ENCODE data around the gene ZPR1. TPM values are rescaled to one million over a fixed set of nuclear protein-coding genes. Genes with fewer than 3 reads are reported as not detected.
"Not testable (repeated sequence)": the region's sequence is repeated elsewhere in the genome, so short reads cannot be mapped to it uniquely, and the experiment has no call there.

The ZPR1 gene
- total RNA-seq, result 10 to 100 TPM; 28.5 to 34.6 (median 33.4) TPM
- long read RNA-seq, donor 1, full-length matches to known transcripts, result 38 of 46 reads
- long read RNA-seq, donor 1, partial matches to known transcripts, result 6 of 46 reads
- long read RNA-seq, donor 1, other reads (novel, unspliced or antisense), result 2 of 46 reads
- long read RNA-seq, donor 2, full-length matches to known transcripts, result 18 of 20 reads
- long read RNA-seq, donor 2, partial matches to known transcripts, result 0 of 20 reads
- long read RNA-seq, donor 2, other reads (novel, unspliced or antisense), result 2 of 20 reads

- H3K9me3 ChIP-seq, result no peaks in the 10 kb centered on the region
- no peaks in the 10 kb centered on the region for H3K36me3 ChIP-seq (ENCODE audit: low read depth)
- intact Hi-C loops (cut with DNase I, micrococcal nuclease), result no loop called here
- peak within 1 kb of the TSS; percentile 94 for H3K4me3 ChIP-seq
- TF ChIP-seq CTCF (IDR thresholded peaks at IDR 0.05), result no peak
- H3K4me1 ChIP-seq (ENCODE audit: low read depth), result peaks cover 11% of the 10 kb centered on the region
- DNase-seq, result peak; percentile 91 to 93 (median 91)
- peak; percentile 93 for ATAC-seq
Measured at GRCh38 chr11:116787786-116788486, at the start of gene ZPR1. TSS of gene ZPR1 (minus strand) at chr11:116788023. CDS start at chr11:116787990, 33 bp downstream.

- ATAC-seq, result no peak
- TF ChIP-seq CTCF (IDR thresholded peaks at IDR 0.05), result no peak
- no peak overlapping the region for H3K4me3 ChIP-seq
- H3K9me3 ChIP-seq, result no peaks in the 10 kb centered on the region
- no peaks in the 10 kb centered on the region for H3K36me3 ChIP-seq (ENCODE audit: low read depth)
- no peak for DNase-seq
- intact Hi-C loops (cut with DNase I, micrococcal nuclease), result no loop called here
- H3K4me1 ChIP-seq (ENCODE audit: low read depth), result peaks cover 6% of the 10 kb centered on the region
Measured at GRCh38 chr11:116836632-116836991, 48.8 kb upstream of the ZPR1 start.

- intact Hi-C loops (cut with DNase I, micrococcal nuclease), result no loop called here
- Histone ChIP-seq H3K4me1 (ENCODE audit: low read depth) (peaks cover 6% of the 10 kb centered on the region), H3K4me3 (no peak overlapping the region)
Measured at GRCh38 chr11:116835791-116836631, 48.2 kb upstream of the ZPR1 start.

GRCh38 chr11:116835042-116835772 lies 47.4 kb upstream of the ZPR1 start:
- DNase-seq (no peak), ATAC-seq (peak; percentile 2)
- TF ChIP-seq CTCF (IDR thresholded peaks at IDR 0.05), result no peak
- intact Hi-C loops (cut with DNase I, micrococcal nuclease), result no loop called here
- H3K4me1 ChIP-seq (ENCODE audit: low read depth), result peaks cover 6% of the 10 kb centered on the region
- H3K9me3 ChIP-seq, result no peaks in the 10 kb centered on the region
- no peak overlapping the region for H3K4me3 ChIP-seq
- H3K36me3 ChIP-seq (ENCODE audit: low read depth), result no peaks in the 10 kb centered on the region

More at GRCh38 chr11:116835791-116836631, 48.2 kb upstream of the ZPR1 start:
- ATAC-seq, result peak; percentile 91
- DNase-seq, result peak; percentile 86 to 88 (median 88)
- no peaks in the 10 kb centered on the region for H3K36me3 ChIP-seq (ENCODE audit: low read depth)
- peak; percentile 62 for TF ChIP-seq CTCF (IDR thresholded peaks at IDR 0.05)
- no peaks in the 10 kb centered on the region for H3K9me3 ChIP-seq

GRCh38 chr11:116834535-116835041 lies 46.8 kb upstream of the ZPR1 start:
- DNase-seq; H3K4me1 ChIP-seq (ENCODE audit: low read depth); H3K9me3 ChIP-seq; intact Hi-C loops (cut with DNase I, micrococcal nuclease); ATAC-seq; H3K4me3 ChIP-seq; H3K36me3 ChIP-seq (ENCODE audit: low read depth): not testable (repeated sequence)

All from mucosa of descending colon (tissue), 3 donors.